Panc1 (cell line): ENCODE data around the gene RHBDF2. TPM values are rescaled to one million over a fixed set of nuclear protein-coding genes. Genes with fewer than 3 reads are reported as not detected.

ENCODE experiments used
- ATAC-seq: fragments of 200-7000 bp; cut with Tn5 transposase; 2 replicates; pipeline ENCODE4 v1.9.1; 2020; ENCODE audit warnings: mild to moderate bottlenecking, moderate library complexity
- BruUV-seq: library from RNA; stranded (reverse); fragments of 400-500 nt; replicated peaks from 2 replicates; lab custom pipeline; 2021; lab: Mats Ljungman, UMichigan
- CTCF ChIA-PET: fragments of 300-600 bp; sonication (Branson Sonifier 250); formaldehyde crosslinking; loops from one replicate; lab custom pipeline; 2022; ENCODE audit warnings: antibody characterized with exemption; lab: Charles Lee
- POLR2A ChIA-PET: fragments of 300-600 bp; sonication (Branson Sonifier 250); formaldehyde crosslinking; loops from one replicate; lab custom pipeline; 2022; ENCODE audit warnings: antibody characterized with exemption; lab: Charles Lee
- DNase-seq: peaks from one replicate; pipeline ENCODE4 v3.0.0-alpha.2; 2010; ENCODE audit warnings: low read depth, low spot score
- H3K27ac ChIP-seq: 2 replicates; pipeline ENCODE4 v1.5.1; 2011; ENCODE audit warnings: mild to moderate bottlenecking, low read length, inconsistent platforms
- H3K27me3 ChIP-seq: fragments of 200-500 bp; sonication (Bioruptor generic); 2 replicates; pipeline ENCODE4 v1.6.0; 2014; ENCODE audit warnings: low read length, inconsistent platforms; ENCODE audit not compliant: control insufficient read depth, insufficient read depth
- H3K36me3 ChIP-seq: fragments of 200-500 bp; sonication (Bioruptor generic); 2 replicates; pipeline ENCODE4 v1.5.1; 2014; ENCODE audit warnings: inconsistent platforms, mild to moderate bottlenecking, low read length, moderate library complexity; ENCODE audit not compliant: control insufficient read depth, insufficient read depth
- H3K4me1 ChIP-seq: 2 replicates; pipeline ENCODE4 v1.5.1; 2011; ENCODE audit warnings: inconsistent platforms, mild to moderate bottlenecking, low read length, moderate library complexity; ENCODE audit not compliant: control insufficient read depth, insufficient read depth
- H3K4me3 ChIP-seq, 2 experiments: 2 replicates each; pipeline ENCODE4 v1.5.1; 2011 to 2012; ENCODE audit warnings: low read depth in 2 of 2, low read length in 2 of 2, mild to moderate bottlenecking in 2 of 2, inconsistent platforms in 1 of 2, moderate library complexity in 1 of 2
- H3K9me3 ChIP-seq: fragments of 200-500 bp; sonication (Bioruptor generic); 2 replicates; pipeline ENCODE4 v1.5.1; 2014; ENCODE audit warnings: low read depth, mild to moderate bottlenecking, inconsistent platforms, low read length, moderate library complexity; ENCODE audit not compliant: control insufficient read depth, insufficient read depth
- CTCF ChIP-seq: fragments of 450-650 bp; IDR thresholded peaks from 2 replicates; pipeline ENCODE4 v1.5.1; 2017; ENCODE audit warnings: mild to moderate bottlenecking
- POLR2AphosphoS5 ChIP-seq: IDR thresholded peaks from 2 replicates; pipeline ENCODE4 v1.6.1; 2012; ENCODE audit warnings: mild to moderate bottlenecking, low read depth, low read length, moderate library complexity
- REST ChIP-seq, 2 experiments: IDR thresholded peaks; 2 replicates each; pipeline ENCODE4 v1.6.1; 2011 to 2012; ENCODE audit warnings: low read depth in 2 of 2, control low read depth in 1 of 2, low read length in 1 of 2, mild to moderate bottlenecking in 1 of 2, moderate library complexity in 1 of 2; ENCODE audit not compliant: insufficient read depth in 1 of 2
- SIN3A ChIP-seq: IDR thresholded peaks from 2 replicates; pipeline ENCODE4 v1.6.1; 2012; ENCODE audit warnings: low read depth, mild to moderate bottlenecking, low read length, moderate library complexity, borderline replicate concordance; ENCODE audit not compliant: insufficient read depth
- TCF7L2 ChIP-seq: IDR thresholded peaks from 2 replicates; pipeline ENCODE4 v1.6.1; 2011; ENCODE audit warnings: mild to moderate bottlenecking, low read depth, low read length, inconsistent platforms
- in situ Hi-C: cut with HindIII; loops from 2 replicates; pipeline ENCODE4 v1.10.0; 2016; ENCODE audit warnings: low sequenced_read_pairs, low pct_unique_long_range_greater_than_20kb
- intact Hi-C: fragments of 100-400 bp; cut with micrococcal nuclease; formaldehyde crosslinking; loops from one replicate; pipeline ENCODE4 v1.10.0; 2022; ENCODE audit not compliant: unreplicated experiment
- total RNA-seq: library from RNA; stranded (reverse); gene quantifications from one replicate; pipeline ENCODE4 v1.2.1, GENCODE V29; 2021; ENCODE audit not compliant: unreplicated experiment

The RHBDF2 gene
- total RNA-seq, 1 experiment from 2014 or later, result 67.8 TPM

- in situ Hi-C loops, result no loop called here
- intact Hi-C loops, result no loop called here
- CTCF ChIA-PET, result interaction anchor here (0.6 to 1.0 kb wide), 2 partner anchors 20 to 128 kb away, joined by 4 to 7 read pairs; no protein-coding TSS in a partner anchor
- no peak for TF ChIP-seq CTCF
- no peak for TF ChIP-seq POLR2AphosphoS5
- TF ChIP-seq SIN3A, result no peak
- TF ChIP-seq TCF7L2, result no peak
- Histone ChIP-seq H3K27ac (no peak overlapping the region), H3K4me1 (peaks cover 27% of the 10 kb centered on the region), H3K4me3 (no peak overlapping the region), H3K9me3 (no peaks in the 10 kb centered on the region), H3K27me3 (no peaks in the 10 kb centered on the region), H3K36me3 (no peaks in the 10 kb centered on the region)
- ATAC-seq (no peak), DNase-seq (no peak)
- no TSS peak for BruUV-seq
- POLR2A ChIA-PET, result interaction anchor here (0.6 to 1.5 kb wide), 2 partner anchors 15 to 220 kb away, joined by 4 to 11 read pairs; no protein-coding TSS in a partner anchor
Observed at GRCh38 chr17:76543482-76543825, 42.2 kb upstream of the RHBDF2 start.

GRCh38 chr17:76542984-76543383 is 41.8 kb upstream of the RHBDF2 start:
- ChIA-PET POLR2A (interaction anchor here (0.6 to 1.5 kb wide), 2 partner anchors 15 to 219 kb away, joined by 4 to 11 read pairs; no protein-coding TSS in a partner anchor), CTCF (interaction anchor here (0.6 to 1.0 kb wide), 2 partner anchors 20 to 129 kb away, joined by 4 to 7 read pairs; no protein-coding TSS in a partner anchor)
- peaks cover 28% of the 10 kb centered on the region for H3K4me1 ChIP-seq
- no peak for DNase-seq
- no TSS peak for BruUV-seq
- H3K27me3 ChIP-seq, result no peaks in the 10 kb centered on the region
- no peak for ATAC-seq
- H3K36me3 ChIP-seq, result no peaks in the 10 kb centered on the region
- TF ChIP-seq CTCF (no peak), SIN3A (no peak), REST (IDR thresholded peaks at IDR 0.05; ENCODE audit: insufficient read depth in 1 of 2, low read depth in 2 of 2, low read length in 1 of 2) (no peak), TCF7L2 (no peak), POLR2AphosphoS5 (no peak)
- in situ Hi-C loops, result no loop called here
- H3K27ac ChIP-seq, result no peak overlapping the region
- intact Hi-C loops, result no loop called here
- no peaks in the 10 kb centered on the region for H3K9me3 ChIP-seq
- no peak overlapping the region for H3K4me3 ChIP-seq
